DMS 273 (cell line): ENCODE data around the gene MMP17.
A peak's percentile ranks its signal among the peaks of the same experiment; 100 is the strongest.
"Not testable (repeated sequence)": the region's sequence is repeated elsewhere in the genome, so short reads cannot be mapped to it uniquely, and the experiment has no call there.

Source experiments
- DNase-seq: peaks from one replicate; lab custom pipeline; 2025; ENCODE audit not compliant: unreplicated experiment; lab: John Stamatoyannopoulos, UW

The MMP17 gene

GRCh38 chr12:131799828-131800593 is 28.2 kb upstream of the MMP17 start:
- DNase-seq: peak; percentile 23

- no peak for DNase-seq
Measured at GRCh38 chr12:131800594-131801135, 27.5 kb upstream of the MMP17 start.

GRCh38 chr12:131801254-131801866 is 26.8 kb upstream of the MMP17 start:
- no peak for DNase-seq

GRCh38 chr12:131803961-131804521 is 24.2 kb upstream of the MMP17 start:
- no peak for DNase-seq

GRCh38 chr12:131805421-131805820 is 22.8 kb upstream of the MMP17 start:
- DNase-seq: peak; percentile 15

- no peak for DNase-seq
Measured at GRCh38 chr12:131806674-131807073, 21.5 kb upstream of the MMP17 start.

- peak; percentile 80 for DNase-seq
Measured at GRCh38 chr12:131808744-131809371, 19.3 kb upstream of the MMP17 start.

GRCh38 chr12:131809476-131810254 is 18.5 kb upstream of the MMP17 start:
- not testable (repeated sequence) for DNase-seq

GRCh38 chr12:131810726-131811125 is 17.5 kb upstream of the MMP17 start:
- peak; percentile 22 for DNase-seq

- no peak for DNase-seq
Measured at GRCh38 chr12:131815131-131815530, 13.1 kb upstream of the MMP17 start.

- DNase-seq: no peak
Measured at GRCh38 chr12:131816495-131816894, 11.7 kb upstream of the MMP17 start.

GRCh38 chr12:131817241-131817640 is 11.0 kb upstream of the MMP17 start:
- no peak for DNase-seq

GRCh38 chr12:131818821-131819585 is 9.2 kb upstream of the MMP17 start:
- DNase-seq: no peak

GRCh38 chr12:131824450-131824849 is 3.7 kb upstream of the MMP17 start:
- no peak for DNase-seq

- DNase-seq: peak; percentile 42
Measured at GRCh38 chr12:131825146-131825892, 2.9 kb upstream of the MMP17 start.

- no peak for DNase-seq
Measured at GRCh38 chr12:131826097-131826928, 1.9 kb upstream of the MMP17 start.

- DNase-seq: peak; percentile 62
Measured at GRCh38 chr12:131828671-131829355, 620 bp downstream of the MMP17 start.

GRCh38 chr12:131829356-131829747 is 1.2 kb downstream of the MMP17 start:
- DNase-seq: peak; percentile 62
